Bronchial epithelial cell (primary cell): ENCODE results near the gene SP6. TPM values are rescaled to one million over a fixed set of nuclear protein-coding genes. Genes with fewer than 3 reads are reported as not detected.

Experiments
- DNase-seq: peaks from one replicate; pipeline ENCODE4 v3.0.0-alpha.2; 2010; ENCODE audit warnings: low read depth
- FAIRE-seq: peaks from 2 replicates; lab custom pipeline; 2011; peaks lifted over from hg19 to GRCh38; lab: Jason Lieb, UNC
- H3K27me3 ChIP-seq: 2 replicates; pipeline ENCODE4 v1.5.1; 2011; ENCODE audit warnings: low read length; ENCODE audit not compliant: control insufficient read depth, insufficient read depth
- H3K36me3 ChIP-seq: 2 replicates; pipeline ENCODE4 v1.5.1; 2011; ENCODE audit warnings: low read length; ENCODE audit not compliant: control insufficient read depth, insufficient read depth
- H3K4me3 ChIP-seq: 2 replicates; pipeline ENCODE4 v1.5.1; 2011; ENCODE audit warnings: mild to moderate bottlenecking, low read depth, low read length, control low read depth
- total RNA-seq: library from RNA; depleted of rRNA; stranded (reverse); fragments of >200 nt; gene quantifications from 2 replicates; pipeline ENCODE4 v1.2.1, GENCODE V29; 2014
- TF ChIP-seq, protein P1 (sequence below): IDR thresholded peaks from 2 replicates; pipeline ENCODE4 v1.5.1; 2011; ENCODE audit warnings: mild to moderate bottlenecking, moderate library complexity, low read length, control low read depth, inconsistent platforms; ENCODE audit not compliant: insufficient read depth, severe bottlenecking

SP6 gene
- total RNA-seq, 1 donor from 2014 or later, result 0.79 TPM

DNA sequence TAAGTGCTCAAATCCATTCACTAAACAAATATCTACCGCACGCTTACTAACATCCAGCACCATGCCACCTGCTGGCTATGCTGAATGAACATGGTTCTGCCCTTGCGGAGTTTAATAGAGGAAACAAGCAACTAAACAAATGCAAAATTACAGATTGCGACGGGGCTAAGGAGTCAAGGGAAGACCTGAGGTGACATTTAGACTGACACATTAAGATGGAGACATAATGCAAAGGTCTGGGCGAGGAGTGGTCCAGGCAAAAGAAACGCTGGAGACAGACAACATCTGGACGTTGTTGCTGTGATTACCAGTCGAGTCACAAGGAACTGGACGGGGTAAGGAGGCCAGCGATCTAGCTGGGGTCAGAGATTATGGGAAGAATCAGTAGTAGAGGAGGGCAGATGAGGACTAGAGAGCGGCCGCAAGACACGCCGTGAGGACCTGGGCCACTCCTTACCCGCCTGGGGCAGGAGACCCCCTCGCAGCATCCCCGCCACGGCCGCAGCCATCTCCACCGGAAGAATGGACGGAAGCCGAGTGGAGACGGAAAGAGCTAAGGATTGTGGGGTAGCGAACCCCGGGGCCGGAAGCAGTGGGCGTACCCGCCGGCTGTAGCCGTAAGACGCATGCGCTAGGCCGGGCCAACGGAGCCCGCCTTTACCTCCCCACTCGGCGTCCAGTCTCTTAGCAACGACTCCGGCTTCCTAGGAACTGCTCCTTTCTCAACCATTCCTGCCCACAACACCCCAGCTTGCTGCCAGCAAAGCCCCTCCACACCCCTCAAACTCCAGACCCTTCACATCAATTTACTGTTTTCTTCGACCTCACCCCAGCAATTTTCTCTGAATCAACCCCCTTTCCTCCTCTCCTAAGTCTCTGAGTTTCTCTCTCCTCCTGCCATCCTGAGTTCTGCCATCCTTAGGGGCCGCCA lies 19.7 kb downstream of the SP6 start, which contains the start of the genes LRRC46 and MRPL10:
Gene LRRC46, plus strand, starts transcription at position 668 of the 931 bp plus-strand sequence. CDS start 320 bp downstream, outside the sequence.
Gene MRPL10, minus strand, starts transcription at position 539 of the 931 bp plus-strand sequence. Its CDS starts 30 bp downstream, at position 509.
- FAIRE-seq, result no peak
- H3K4me3 ChIP-seq, result peak within 1 kb of the TSS; percentile 90
- no peaks in the 10 kb centered on the region for H3K27me3 ChIP-seq
- peak; percentile 85 for DNase-seq
- peaks cover 20% of the 10 kb centered on the region for H3K36me3 ChIP-seq
- TF ChIP-seq, protein P1, sequence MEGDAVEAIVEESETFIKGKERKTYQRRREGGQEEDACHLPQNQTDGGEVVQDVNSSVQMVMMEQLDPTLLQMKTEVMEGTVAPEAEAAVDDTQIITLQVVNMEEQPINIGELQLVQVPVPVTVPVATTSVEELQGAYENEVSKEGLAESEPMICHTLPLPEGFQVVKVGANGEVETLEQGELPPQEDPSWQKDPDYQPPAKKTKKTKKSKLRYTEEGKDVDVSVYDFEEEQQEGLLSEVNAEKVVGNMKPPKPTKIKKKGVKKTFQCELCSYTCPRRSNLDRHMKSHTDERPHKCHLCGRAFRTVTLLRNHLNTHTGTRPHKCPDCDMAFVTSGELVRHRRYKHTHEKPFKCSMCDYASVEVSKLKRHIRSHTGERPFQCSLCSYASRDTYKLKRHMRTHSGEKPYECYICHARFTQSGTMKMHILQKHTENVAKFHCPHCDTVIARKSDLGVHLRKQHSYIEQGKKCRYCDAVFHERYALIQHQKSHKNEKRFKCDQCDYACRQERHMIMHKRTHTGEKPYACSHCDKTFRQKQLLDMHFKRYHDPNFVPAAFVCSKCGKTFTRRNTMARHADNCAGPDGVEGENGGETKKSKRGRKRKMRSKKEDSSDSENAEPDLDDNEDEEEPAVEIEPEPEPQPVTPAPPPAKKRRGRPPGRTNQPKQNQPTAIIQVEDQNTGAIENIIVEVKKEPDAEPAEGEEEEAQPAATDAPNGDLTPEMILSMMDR, result peak; percentile 34

DNA sequence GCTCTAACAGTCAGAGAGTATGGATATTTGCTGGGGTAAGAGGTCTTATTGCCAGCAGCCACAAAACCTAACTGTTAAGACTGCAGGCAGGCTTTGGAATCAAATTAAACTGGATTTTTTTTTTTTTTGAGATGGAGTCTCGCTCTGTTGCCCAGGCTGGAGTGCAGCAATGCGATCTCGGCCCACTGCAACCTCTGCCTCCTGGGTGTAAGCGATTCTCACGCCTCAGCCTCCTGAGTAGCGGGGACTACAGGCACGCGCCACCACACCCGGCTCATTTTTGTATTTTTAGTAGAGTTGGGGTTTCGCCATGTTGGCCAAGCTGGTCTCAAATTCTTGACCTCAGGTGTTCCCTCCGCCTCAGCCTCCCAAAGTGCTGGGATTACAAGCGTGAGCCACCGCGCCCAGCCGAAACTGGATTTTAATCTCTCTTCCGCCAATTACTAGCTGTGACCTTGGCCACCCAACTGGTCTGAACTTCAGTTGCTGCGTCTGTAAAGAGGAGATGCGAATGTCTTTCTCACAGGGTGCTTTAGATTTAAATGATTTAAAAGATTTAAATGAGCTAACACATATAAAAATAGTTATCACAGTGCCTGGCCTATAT lies 20.5 kb downstream of the SP6 start:
- Histone ChIP-seq H3K27me3 (no peaks in the 10 kb centered on the region), H3K36me3 (peaks cover 19% of the 10 kb centered on the region), H3K4me3 (peak overlapping the region; percentile 90)
- TF ChIP-seq, protein P1, result no peak
- FAIRE-seq (no peak), DNase-seq (no peak)

DNA sequence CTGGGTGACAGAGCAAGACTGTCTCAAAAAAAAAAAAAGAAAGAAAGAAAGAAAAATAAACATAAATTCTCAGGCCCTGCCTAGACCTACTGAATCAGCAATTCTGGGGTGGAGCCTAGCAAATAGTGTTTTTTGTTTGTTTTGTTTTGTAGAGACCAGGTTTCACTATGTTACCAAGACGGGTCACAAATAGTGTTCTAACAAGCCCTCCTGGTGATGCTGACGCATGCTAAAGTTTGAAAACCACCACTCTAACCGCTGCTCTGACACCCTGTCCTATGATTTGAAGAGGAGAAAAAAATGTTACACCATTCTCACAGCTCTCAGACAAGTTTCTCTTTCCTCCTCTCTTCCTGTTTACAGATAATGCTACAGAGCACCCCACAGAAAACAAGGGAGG lies 21.1 kb downstream of the SP6 start:
- Histone ChIP-seq H3K27me3 (no peaks in the 10 kb centered on the region), H3K36me3 (peaks cover 21% of the 10 kb centered on the region), H3K4me3 (no peak overlapping the region)
- TF ChIP-seq, protein P1, result no peak
- FAIRE-seq (no peak), DNase-seq (no peak)

DNA sequence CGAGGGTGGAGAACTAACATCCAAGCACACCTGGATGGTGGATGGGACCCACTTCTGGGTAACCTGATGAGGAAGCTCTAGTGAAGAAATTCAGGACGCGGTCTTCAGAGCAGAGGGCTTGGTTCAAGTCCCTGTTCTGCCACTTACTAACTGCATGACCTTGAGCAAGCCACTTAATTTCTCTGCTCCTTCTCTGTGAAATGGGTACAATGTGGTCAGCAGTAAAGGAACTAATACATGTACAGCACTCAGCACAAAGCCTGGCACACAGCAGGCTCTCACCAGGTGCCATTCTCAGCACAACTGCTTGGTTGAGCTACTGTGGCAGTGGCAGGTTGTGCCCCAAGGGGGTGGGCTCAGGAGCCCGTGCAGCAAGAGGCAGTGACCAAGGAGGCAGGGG lies 27.4 kb downstream of the SP6 start:
- TF ChIP-seq, protein P1, result no peak
- Histone ChIP-seq H3K4me3 (no peak overlapping the region), H3K36me3 (peaks cover 30% of the 10 kb centered on the region), H3K27me3 (no peaks in the 10 kb centered on the region)
- FAIRE-seq (peak; percentile 55), DNase-seq (no peak)

DNA sequence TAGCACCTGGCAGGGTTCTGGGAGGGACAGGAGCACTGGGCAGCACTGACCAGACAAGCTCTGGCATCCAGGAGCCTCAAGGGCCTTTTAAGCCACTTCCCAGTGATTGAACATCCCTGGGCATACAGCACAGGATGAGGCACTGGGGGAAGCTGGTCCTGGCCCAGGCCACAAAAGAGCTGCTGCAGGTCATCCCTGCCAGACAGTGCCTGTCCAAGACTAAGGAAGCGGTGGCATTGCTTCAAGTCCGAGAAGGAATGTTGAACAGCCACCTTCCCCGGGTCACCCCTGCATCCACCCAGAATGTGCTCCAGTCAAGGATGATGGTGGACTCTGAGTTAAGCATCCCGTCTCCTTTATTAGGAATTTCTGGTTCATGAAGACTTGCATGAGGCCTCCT lies 28.2 kb downstream of the SP6 start:
- FAIRE-seq (no peak), DNase-seq (no peak)
- H3K36me3 ChIP-seq, result peaks cover 28% of the 10 kb centered on the region
- H3K4me3 ChIP-seq, result no peak overlapping the region
- TF ChIP-seq, protein P1, result no peak
- no peaks in the 10 kb centered on the region for H3K27me3 ChIP-seq
